ENCODE results near the gene VPS72.

DNA sequence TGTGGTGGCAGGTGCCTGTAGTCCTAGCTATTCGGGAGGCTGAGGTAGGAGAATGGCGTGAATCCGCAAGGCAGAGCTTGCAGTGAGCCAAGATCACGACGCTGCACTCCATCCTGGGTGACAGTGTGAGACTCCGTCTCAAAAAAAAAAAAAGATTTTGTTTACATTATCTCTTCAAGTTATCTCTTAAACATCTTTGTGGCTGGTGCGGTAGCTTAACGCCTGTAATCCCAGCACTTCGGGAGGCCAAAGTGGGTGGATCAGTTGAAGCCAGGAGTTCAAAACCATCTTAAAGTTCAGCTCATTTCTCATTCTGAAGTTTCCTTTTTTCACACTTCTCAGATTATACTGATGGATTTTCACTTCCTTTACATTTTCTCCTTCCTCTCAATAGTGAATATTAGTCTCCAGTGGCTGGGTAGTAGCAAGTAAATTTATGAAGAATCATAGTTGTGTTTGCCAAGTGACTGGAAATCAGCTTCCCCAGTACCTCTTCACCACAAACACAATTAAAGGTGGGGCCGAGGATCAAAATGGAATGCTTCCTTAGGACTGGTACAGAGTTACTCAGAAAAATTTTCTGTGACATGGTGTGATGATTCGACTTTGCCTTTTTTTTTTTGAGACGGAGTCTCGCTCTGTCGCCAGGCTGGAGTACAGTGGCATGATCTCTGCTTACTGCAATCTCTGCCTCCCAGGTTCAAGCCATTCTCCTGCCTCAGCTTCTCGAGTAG, 22.1 kb upstream of the VPS72 start:
- TF ChIP-seq POLR2AphosphoS5 (IDR thresholded peaks at IDR 0.05) = no peak
- no peak for TF ChIP-seq POLR2A (IDR thresholded peaks at IDR 0.05)
- TF ChIP-seq, protein P1, sequence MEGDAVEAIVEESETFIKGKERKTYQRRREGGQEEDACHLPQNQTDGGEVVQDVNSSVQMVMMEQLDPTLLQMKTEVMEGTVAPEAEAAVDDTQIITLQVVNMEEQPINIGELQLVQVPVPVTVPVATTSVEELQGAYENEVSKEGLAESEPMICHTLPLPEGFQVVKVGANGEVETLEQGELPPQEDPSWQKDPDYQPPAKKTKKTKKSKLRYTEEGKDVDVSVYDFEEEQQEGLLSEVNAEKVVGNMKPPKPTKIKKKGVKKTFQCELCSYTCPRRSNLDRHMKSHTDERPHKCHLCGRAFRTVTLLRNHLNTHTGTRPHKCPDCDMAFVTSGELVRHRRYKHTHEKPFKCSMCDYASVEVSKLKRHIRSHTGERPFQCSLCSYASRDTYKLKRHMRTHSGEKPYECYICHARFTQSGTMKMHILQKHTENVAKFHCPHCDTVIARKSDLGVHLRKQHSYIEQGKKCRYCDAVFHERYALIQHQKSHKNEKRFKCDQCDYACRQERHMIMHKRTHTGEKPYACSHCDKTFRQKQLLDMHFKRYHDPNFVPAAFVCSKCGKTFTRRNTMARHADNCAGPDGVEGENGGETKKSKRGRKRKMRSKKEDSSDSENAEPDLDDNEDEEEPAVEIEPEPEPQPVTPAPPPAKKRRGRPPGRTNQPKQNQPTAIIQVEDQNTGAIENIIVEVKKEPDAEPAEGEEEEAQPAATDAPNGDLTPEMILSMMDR (IDR thresholded peaks at IDR 0.05) = no peak

All from gastroesophageal sphincter (tissue), 3 donors.